K562 (cell line): ENCODE results near the gene FYTTD1. TPM values are rescaled to one million over a fixed set of nuclear protein-coding genes. Genes with fewer than 3 reads are reported as not detected.
A peak's percentile ranks its signal among the peaks of the same experiment; 100 is the strongest.
"Not testable (repeated sequence)": the region's sequence is repeated elsewhere in the genome, so short reads cannot be mapped to it uniquely, and the experiment has no call there.

Experiments
- ATAC-seq: fragments of 200-7000 bp; cut with Tn5 transposase; 3 replicates; pipeline ENCODE4 v1.9.1; 2020; ENCODE audit warnings: moderate library complexity
- BruUV-seq: library from RNA; stranded (reverse); fragments of 400-500 nt; replicated peaks from 2 replicates; lab custom pipeline; 2021; lab: Mats Ljungman, UMichigan
- CTCF ChIA-PET: fragments of 300-600 bp; formaldehyde crosslinking; extraction: SDS; loops from one replicate; lab custom pipeline; 2021; ENCODE audit warnings: low intra/inter-chr PET ratio; lab: Yijun Ruan, JAX
- POLR2A ChIA-PET: fragments of 300-600, 350-650 bp; sonication (Branson Sonifier 250); formaldehyde crosslinking; extraction: SDS; loops from one replicate; lab custom pipeline; 2021; ENCODE audit warnings: antibody characterized with exemption, inconsistent platforms; lab: Yijun Ruan, JAX
- DNase-seq, 4 experiments: peaks; one replicate each; pipeline versions ENCODE4 v3.0.0 to v3.0.0-alpha.2; 2011 to 2018; ENCODE audit warnings: low spot score in 3 of 4, mixed read lengths in 3 of 4; ENCODE audit errors: extremely low read depth in 1 of 4
- FAIRE-seq: peaks from 2 replicates; lab custom pipeline; 2011; peaks lifted over from hg19 to GRCh38; lab: Jason Lieb, UNC
- H2AFZ ChIP-seq: 2 replicates; pipeline ENCODE4 v1.6.0; 2011; ENCODE audit warnings: low read depth, low read length, control low read depth, inconsistent platforms
- H3K27ac ChIP-seq: fragments of 200-600 bp; 3 replicates; pipeline ENCODE4 v1.8.0; 2011; ENCODE audit warnings: low read depth, mild to moderate bottlenecking, control low read depth, inconsistent platforms, low read length, moderate library complexity, mixed read lengths; ENCODE audit errors: extremely low read depth
- H3K27me3 ChIP-seq, 2 experiments: fragments of 300-600 bp in 1 of 2; 2 replicates in 1 of 2; 3 replicates in 1 of 2; pipeline versions ENCODE4 v1.6.0 to v1.8.0; 2011; ENCODE audit warnings: inconsistent platforms in 2 of 2, low read length in 2 of 2, mild to moderate bottlenecking in 1 of 2, mixed read lengths in 1 of 2, moderate library complexity in 1 of 2; ENCODE audit not compliant: control insufficient read depth in 2 of 2, insufficient read depth in 2 of 2
- H3K36me3 ChIP-seq: fragments of 300-600 bp; 3 replicates; pipeline ENCODE4 v1.8.0; 2011; ENCODE audit warnings: mild to moderate bottlenecking, low read length, inconsistent platforms; ENCODE audit not compliant: control insufficient read depth, insufficient read depth
- H3K4me1 ChIP-seq, 2 experiments: fragments of 200-600 bp in 1 of 2; replicated peaks in 1 of 2; 2 replicates in 1 of 2; 3 replicates in 1 of 2; pipeline versions ENCODE4 v1.5.1 to v1.8.0; 2011; ENCODE audit warnings: inconsistent platforms in 2 of 2, low read length in 2 of 2, mild to moderate bottlenecking in 1 of 2, mixed read lengths in 1 of 2, moderate library complexity in 1 of 2; ENCODE audit not compliant: control insufficient read depth in 2 of 2, insufficient read depth in 2 of 2
- H3K4me2 ChIP-seq: 2 replicates; pipeline ENCODE4 v1.6.1; 2011; ENCODE audit warnings: low read length, control low read depth, inconsistent platforms, mixed read lengths; ENCODE audit not compliant: insufficient read depth
- H3K4me3 ChIP-seq: fragments of 200-600 bp; sonication (generic), shearing (Covaris generic); 2 replicates; pipeline ENCODE4 v1.5.1; 2016; ENCODE audit warnings: control low read depth, inconsistent platforms
- H3K79me2 ChIP-seq: fragments of 200-600 bp; 3 replicates; pipeline ENCODE4 v1.8.0; 2011; ENCODE audit warnings: low read length, inconsistent platforms; ENCODE audit not compliant: control insufficient read depth, insufficient read depth
- H3K9ac ChIP-seq, 2 experiments: 2 replicates each; pipeline versions ENCODE4 v1.6.0 to v1.6.1; 2011; ENCODE audit warnings: low read depth in 2 of 2, low read length in 2 of 2, control low read depth in 1 of 2, inconsistent platforms in 1 of 2, mild to moderate bottlenecking in 1 of 2, mixed read lengths in 1 of 2; ENCODE audit not compliant: insufficient read depth in 1 of 2
- H3K9me1 ChIP-seq: one replicate; pipeline ENCODE4 v1.6.0; 2011; ENCODE audit warnings: inconsistent platforms, mild to moderate bottlenecking, low read length, moderate library complexity; ENCODE audit not compliant: control insufficient read depth, insufficient read depth
- H3K9me3 ChIP-seq: replicated peaks from 2 replicates; pipeline ENCODE4 v1.5.1; 2011; ENCODE audit warnings: low read depth, low read length, inconsistent platforms; ENCODE audit not compliant: control insufficient read depth, insufficient read depth
- H4K20me1 ChIP-seq: replicated peaks from 2 replicates; pipeline ENCODE4 v1.6.1; 2011; ENCODE audit warnings: low read length, inconsistent platforms, mixed read lengths; ENCODE audit not compliant: control insufficient read depth, insufficient read depth
- ETS2 ChIP-seq: IDR thresholded peaks from 2 replicates; pipeline ENCODE4 v1.6.1; 2016; ENCODE audit warnings: borderline replicate concordance, missing genetic modification characterization, mild to moderate bottlenecking, moderate library complexity, missing compliant biosample characterization; ENCODE audit not compliant: poor library complexity, severe bottlenecking
- MEF2D ChIP-seq: conservative IDR thresholded peaks from 2 replicates; pipeline ENCODE4 v1.6.1; 2016; ENCODE audit warnings: low read depth, missing genetic modification characterization, missing compliant biosample characterization
- RBM25 ChIP-seq: fragments of 200-400 bp; formaldehyde crosslinking; IDR thresholded peaks from 2 replicates; pipeline ENCODE4 v1.6.1; 2018; ENCODE audit warnings: low read length, low read depth, moderate library complexity; ENCODE audit not compliant: severe bottlenecking
- ZNF217 ChIP-seq: sonication (generic); formaldehyde crosslinking; IDR thresholded peaks from 2 replicates; pipeline ENCODE4 v1.8.0; 2022; ENCODE audit warnings: mild to moderate bottlenecking, missing genetic modification reagents
- ZNF354B ChIP-seq: fragments of 250-450 bp; sonication (Bioruptor Pico); IDR thresholded peaks from 2 replicates; pipeline ENCODE4 v1.4.0; 2020
- ZNF507 ChIP-seq: conservative IDR thresholded peaks from 2 replicates; pipeline ENCODE4 v1.6.1; 2017; ENCODE audit warnings: missing genetic modification characterization, missing compliant biosample characterization
- WGBS: fragments of 100-300 bp; shearing (Covaris generic); methylation state at CpG from one replicate; pipeline ENCODE4 v1.1.6; 2016; ENCODE audit warnings: low coverage, mixed read lengths; ENCODE audit not compliant: insufficient coverage; ENCODE audit errors: missing lambda C conversion rate; 5-methylcytosine and 5-hydroxymethylcytosine counted together
- in situ Hi-C: fragments of 300-500 bp; cut with MboI; formaldehyde crosslinking; loops from 4 replicates; pipeline ENCODE4 v1.15.0; 2018; ENCODE audit warnings: inconsistent platforms, mixed read lengths
- intact Hi-C: fragments of 100-400 bp; cut with micrococcal nuclease; formaldehyde crosslinking; loops from 2 replicates; pipeline ENCODE4 v1.14.2; 2022
- polyA plus RNA-seq, 8 experiments: library from polyadenylated mRNA; depleted of rRNA in 4 of 8; stranded (reverse) in 5 of 8; unstranded in 3 of 8; fragments of >200 nt; fragmentation: Nextera tagmentation in 2 of 8; fragmentation: Illumina TruSeq in 1 of 8; extraction: Ambion mirVana in 2 of 8; extraction: Trizol in 1 of 8; gene quantifications; 2 replicates each; pipeline versions ENCODE4 v1.2.1 to v1.2.3, GENCODE V29; 2011 to 2014; ENCODE audit warnings: inconsistent platforms in 1 of 8, missing spikeins in 1 of 8
- total RNA-seq, 7 experiments: library from RNA; depleted of rRNA in 6 of 7; stranded (reverse); fragments of >200 nt in 6 of 7; fragmentation: Illumina TruSeq in 2 of 7; extraction: Trizol in 2 of 7; gene quantifications; 2 replicates each; pipeline versions ENCODE4 v1.2.1 to v1.2.3, GENCODE V29; 2011 to 2021; ENCODE audit warnings: low replicate concordance in 1 of 7

Gene FYTTD1
- total and polyA plus RNA-seq, 9 of the 15 experiments (the other 6 are each of a cell fraction or from before 2014, with no cell fraction given): 35.7 to 106 (median 76.3) TPM

GRCh38 chr3:197722734-197723133, 26.9 kb upstream of the FYTTD1 start:
- H3K4me2 ChIP-seq: no peak overlapping the region
- H3K9me3 ChIP-seq: no peaks in the 10 kb centered on the region
- no TSS peak for BruUV-seq
- peaks cover 5% of the 10 kb centered on the region; the same call in 1 of the 3 replicates for H3K36me3 ChIP-seq
- no peaks in the 10 kb centered on the region for H3K27me3 ChIP-seq
- no peaks in the 10 kb centered on the region for H3K9me1 ChIP-seq
- H3K4me3 ChIP-seq: no peak overlapping the region
- H3K79me2 ChIP-seq: 0 out of 3 replicates have a peak, but pooled peaks cover 11% of the 10 kb centered on the region
- H2AFZ ChIP-seq: no peak overlapping the region
- 92% methylated on average over 2 of the region's 2 CpGs for WGBS
- intact Hi-C loops: no loop called here
- no peak for DNase-seq
- H3K4me1 ChIP-seq: no peaks in the 10 kb centered on the region
- POLR2A ChIA-PET: interaction anchor here (2.6 kb wide), 1 partner anchor 11 kb away, joined by 8 read pairs; no protein-coding TSS in a partner anchor
- no peak for FAIRE-seq
- TF ChIP-seq ZNF217 (CRISPR knock-in tag): no peak
- no peak for TF ChIP-seq MEF2D (tag)
- TF ChIP-seq ETS2 (tag): no peak
- peak; percentile 11 for TF ChIP-seq RBM25
- peak; percentile 100 for TF ChIP-seq ZNF507 (tag)
- peak; percentile 95 for TF ChIP-seq ZNF354B (CRISPR knock-in tag)
- H3K27ac ChIP-seq: no peak overlapping the region
- ATAC-seq: no peak
- H4K20me1 ChIP-seq: no peaks in the 10 kb centered on the region
- H3K9ac ChIP-seq: no peak overlapping the region
- CTCF ChIA-PET: no interaction called here
- in situ Hi-C loops: no loop called here

DNA sequence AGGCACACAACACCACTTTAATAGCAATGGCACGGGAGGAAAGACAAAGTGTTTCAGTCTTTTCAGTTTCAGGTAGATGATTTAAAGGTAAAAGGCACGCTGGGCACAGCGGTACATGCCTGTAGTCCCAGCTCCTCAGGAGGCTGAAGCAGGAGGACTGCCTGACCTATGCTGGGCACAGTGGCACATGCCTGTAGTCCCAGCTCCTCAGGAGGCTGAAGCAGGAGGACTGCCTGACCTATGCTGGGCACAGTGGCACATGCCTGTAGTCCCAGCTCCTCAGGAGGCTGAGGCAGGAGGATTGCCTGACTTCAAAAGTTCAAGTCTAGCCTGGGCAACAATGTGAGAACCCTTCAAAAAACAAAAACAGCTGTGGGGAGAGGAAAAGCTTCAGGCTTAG, 21.8 kb upstream of the FYTTD1 start:
- POLR2A ChIA-PET, H3K27me3 ChIP-seq, H3K9me1 ChIP-seq, H3K9ac ChIP-seq, BruUV-seq, ATAC-seq, H3K27ac ChIP-seq, H3K4me2 ChIP-seq, in situ Hi-C loops, H2AFZ ChIP-seq, DNase-seq, H3K4me1 ChIP-seq, H4K20me1 ChIP-seq, H3K9me3 ChIP-seq, intact Hi-C loops, H3K4me3 ChIP-seq, CTCF ChIA-PET, FAIRE-seq: not testable (repeated sequence)
- peaks cover 33% of the 10 kb centered on the region for H3K79me2 ChIP-seq
- WGBS: 72% methylated on average over 3 of the region's 3 CpGs
- peaks cover 13% of the 10 kb centered on the region; the same call in 1 of the 3 replicates for H3K36me3 ChIP-seq
